Thoracic aorta (tissue), 2 donors: ENCODE results near the gene IQCM. TPM values are rescaled to one million over a fixed set of nuclear protein-coding genes. Genes with fewer than 3 reads are reported as not detected.

Experiments
- ATAC-seq: fragments of 150-250 bp; one replicate; pipeline ENCODE4 v1.8.0; 2017; ENCODE audit warnings: low read depth; ENCODE audit not compliant: insufficient number of reproducible peaks, low FRiP score
- DNase-seq: peaks from one replicate; pipeline ENCODE4 v3.0.0-alpha.2; 2020; ENCODE audit warnings: low spot score
- H3K27ac ChIP-seq, 2 donors: fragments of 200-600 bp; sonication (generic); 1 replicate in 1 of 2; 2 replicates in 1 of 2; pipeline ENCODE4 v1.5.1; 2016; ENCODE audit warnings: mild to moderate bottlenecking in 2 of 2, moderate library complexity in 2 of 2
- H3K27me3 ChIP-seq: fragments of 200-600 bp; sonication (generic); replicated peaks from 2 replicates; pipeline ENCODE4 v1.6.0; 2016; ENCODE audit warnings: mild to moderate bottlenecking; ENCODE audit not compliant: insufficient read depth
- H3K36me3 ChIP-seq: fragments of 200-600 bp; sonication (generic); one replicate; pipeline ENCODE4 v1.5.1; 2016
- H3K4me1 ChIP-seq, 2 donors: fragments of 200-600 bp; sonication (generic); 1 replicate in 1 of 2; 2 replicates in 1 of 2; pipeline versions ENCODE4 v1.5.1 to v1.6.0; 2016; ENCODE audit warnings: low read depth in 2 of 2, mild to moderate bottlenecking in 1 of 2; ENCODE audit not compliant: control insufficient read depth in 1 of 2
- H3K4me3 ChIP-seq: fragments of 200-600 bp; sonication (generic); 2 replicates; pipeline ENCODE4 v1.5.1; 2016; ENCODE audit warnings: mild to moderate bottlenecking
- H3K9me3 ChIP-seq: fragments of 200-600 bp; sonication (generic); 2 replicates; pipeline ENCODE4 v1.5.1; 2016
- CTCF ChIP-seq: fragments of 200-600 bp; sonication (generic); IDR thresholded peaks from one replicate; pipeline ENCODE4 v1.5.1; 2019; ENCODE audit warnings: antibody characterized with exemption
- total RNA-seq, 2 donors: library from RNA; depleted of rRNA; stranded (reverse); fragments of >200 nt; gene quantifications; one replicate each; pipeline versions ENCODE4 v1.1.0 to v1.2.3, GENCODE V29; 2016

The IQCM gene
- total RNA-seq, 2 donors from 2014 or later = not detected

DNA sequence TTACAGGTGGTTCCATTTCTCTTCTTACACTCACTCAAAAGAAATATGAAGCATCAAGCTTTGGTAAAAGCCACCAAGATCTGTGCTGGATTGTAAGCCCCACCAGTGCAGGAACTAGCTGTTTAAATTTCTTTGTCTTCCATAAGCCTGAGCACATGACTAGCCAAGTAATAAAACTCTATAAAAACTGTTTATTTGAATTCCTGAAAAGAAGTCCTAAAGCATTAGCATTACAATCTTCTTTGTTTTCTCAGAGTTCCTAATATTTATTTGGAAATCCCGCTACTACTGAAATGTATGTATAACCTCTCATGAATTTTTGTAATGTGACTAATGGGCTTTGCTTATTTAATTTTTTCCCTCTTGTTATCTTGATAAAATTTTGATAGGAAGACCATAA is 65.9 kb downstream of the IQCM start:
- no peak for DNase-seq
- no peaks in the 10 kb centered on the region for H3K4me1 ChIP-seq
- no peak overlapping the region for H3K4me3 ChIP-seq
- no peaks in the 10 kb centered on the region for H3K9me3 ChIP-seq
- H3K36me3 ChIP-seq = no peaks in the 10 kb centered on the region
- H3K27me3 ChIP-seq = no peaks in the 10 kb centered on the region
- no peak overlapping the region for H3K27ac ChIP-seq
- TF ChIP-seq CTCF = no peak
- no peak for ATAC-seq

GRCh38 chr4:149747646-149748045 is 68.0 kb downstream of the IQCM start:
- ATAC-seq = no peak

GRCh38 chr4:149746276-149746675 is 69.4 kb downstream of the IQCM start:
- H3K9me3 ChIP-seq = no peaks in the 10 kb centered on the region
- no peak overlapping the region for H3K27ac ChIP-seq
- H3K4me3 ChIP-seq = no peak overlapping the region
- no peaks in the 10 kb centered on the region for H3K36me3 ChIP-seq
- TF ChIP-seq CTCF = no peak
- H3K27me3 ChIP-seq = no peaks in the 10 kb centered on the region
- DNase-seq = no peak
- no peak for ATAC-seq
- no peaks in the 10 kb centered on the region for H3K4me1 ChIP-seq

More at GRCh38 chr4:149747646-149748045, 68.0 kb downstream of the IQCM start:
- Histone ChIP-seq H3K27me3 (no peaks in the 10 kb centered on the region), H3K9me3 (no peaks in the 10 kb centered on the region), H3K36me3 (no peaks in the 10 kb centered on the region), H3K4me1 (no peaks in the 10 kb centered on the region), H3K27ac (no peak overlapping the region), H3K4me3 (no peak overlapping the region)
- no peak for TF ChIP-seq CTCF
- DNase-seq = no peak

GRCh38 chr4:149741186-149741831 is 74.3 kb downstream of the IQCM start:
- no peak for DNase-seq
- TF ChIP-seq CTCF = no peak
- Histone ChIP-seq H3K27me3 (no peaks in the 10 kb centered on the region), H3K4me1 (no peaks in the 10 kb centered on the region), H3K4me3 (no peak overlapping the region), H3K9me3 (no peaks in the 10 kb centered on the region), H3K27ac (no peak overlapping the region), H3K36me3 (no peaks in the 10 kb centered on the region)
- no peak for ATAC-seq

GRCh38 chr4:149738156-149738555 is 77.5 kb downstream of the IQCM start:
- ATAC-seq (no peak), DNase-seq (no peak)
- no peaks in the 10 kb centered on the region for H3K36me3 ChIP-seq
- TF ChIP-seq CTCF = no peak
- no peaks in the 10 kb centered on the region for H3K9me3 ChIP-seq
- no peaks in the 10 kb centered on the region for H3K4me1 ChIP-seq
- H3K27me3 ChIP-seq = no peaks in the 10 kb centered on the region
- no peak overlapping the region for H3K27ac ChIP-seq
- no peak overlapping the region for H3K4me3 ChIP-seq
